H1 (cell line): ENCODE data around the gene ADSS2. TPM values are rescaled to one million over a fixed set of nuclear protein-coding genes. Genes with fewer than 3 reads are reported as not detected.
"Not testable (repeated sequence)": the region's sequence is repeated elsewhere in the genome, so short reads cannot be mapped to it uniquely, and the experiment has no call there.

Experiments
- CTCF ChIA-PET: fragments of 300-600 bp; sonication (Branson Sonifier 250); formaldehyde crosslinking; loops from one replicate; lab custom pipeline; 2021; ENCODE audit not compliant: partially characterized antibody; lab: Charles Lee
- POLR2A ChIA-PET: fragments of 300-600 bp; sonication (Branson Sonifier 250); formaldehyde crosslinking; loops from one replicate; lab custom pipeline; 2021; ENCODE audit warnings: inconsistent platforms; ENCODE audit not compliant: partially characterized antibody; lab: Charles Lee
- DNase-seq, 2 experiments: peaks; one replicate each; pipeline versions ENCODE4 v3.0.0 to v3.0.0-alpha.2; 2010 to 2022; ENCODE audit warnings: low spot score in 2 of 2, low read depth in 1 of 2, mixed read lengths in 1 of 2
- FAIRE-seq: peaks from 2 replicates; lab custom pipeline; 2011; peaks lifted over from hg19 to GRCh38; lab: Jason Lieb, UNC
- H2AFZ ChIP-seq: 2 replicates; pipeline ENCODE4 v1.8.1; 2012; ENCODE audit warnings: low read length, inconsistent platforms
- H2AK5ac ChIP-seq: 2 replicates; pipeline ENCODE4 v1.6.1; 2013; ENCODE audit warnings: low read depth, low read length
- H2BK120ac ChIP-seq: replicated peaks from 2 replicates; pipeline ENCODE3; 2013; ENCODE audit warnings: low read depth, low read length, inconsistent platforms
- H2BK12ac ChIP-seq: 2 replicates; pipeline ENCODE4 v1.6.1; 2013; ENCODE audit warnings: low read depth, low read length
- H2BK15ac ChIP-seq: 2 replicates; pipeline ENCODE4 v1.6.1; 2013; ENCODE audit warnings: low read length
- H2BK20ac ChIP-seq: 2 replicates; pipeline ENCODE4 v1.6.1; 2013; ENCODE audit warnings: low read length
- H2BK5ac ChIP-seq: 2 replicates; pipeline ENCODE4 v1.6.1; 2013; ENCODE audit warnings: low read depth, low read length
- H3K14ac ChIP-seq: 2 replicates; pipeline ENCODE4 v1.6.1; 2013; ENCODE audit warnings: inconsistent platforms; ENCODE audit not compliant: insufficient read length
- H3K18ac ChIP-seq: 2 replicates; pipeline ENCODE4 v1.6.1; 2013; ENCODE audit warnings: low read length; ENCODE audit errors: extremely low read depth
- H3K23ac ChIP-seq: 2 replicates; pipeline ENCODE4 v1.6.1; 2013; ENCODE audit warnings: inconsistent platforms; ENCODE audit not compliant: insufficient read length
- H3K23me2 ChIP-seq: 2 replicates; pipeline ENCODE4 v1.6.1; 2013; ENCODE audit warnings: low read depth, low read length
- H3K27ac ChIP-seq: 2 replicates; pipeline ENCODE4 v1.6.1; 2011; ENCODE audit warnings: low read depth, low read length, inconsistent platforms
- H3K27me3 ChIP-seq, 4 experiments: replicated peaks in 1 of 4; 1 replicate in 1 of 4; 2 replicates in 3 of 4; pipeline versions ENCODE4 v1.6.1 to v1.8.1; 2011 to 2013; ENCODE audit warnings: low read length in 3 of 4, mild to moderate bottlenecking in 3 of 4, inconsistent platforms in 2 of 4, mixed read lengths in 2 of 4, moderate library complexity in 1 of 4; ENCODE audit not compliant: control insufficient read depth in 3 of 4, insufficient read depth in 3 of 4; ENCODE audit errors: extremely low read depth in 1 of 4
- H3K36me3 ChIP-seq, 4 experiments: 2 replicates each; pipeline versions ENCODE4 v1.6.1 to v1.8.1; 2011 to 2013; ENCODE audit warnings: mild to moderate bottlenecking in 4 of 4, low read length in 3 of 4, moderate library complexity in 2 of 4, control low read depth in 1 of 4, inconsistent platforms in 1 of 4; ENCODE audit not compliant: insufficient read depth in 4 of 4, control insufficient read depth in 2 of 4
- H3K4ac ChIP-seq: replicated peaks from 2 replicates; pipeline ENCODE3; 2013; ENCODE audit warnings: low read length, low read depth, mixed read lengths, inconsistent platforms; ENCODE audit not compliant: insufficient read length
- H3K4me1 ChIP-seq, 4 experiments: replicated peaks in 1 of 4; 1 replicate in 1 of 4; 2 replicates in 3 of 4; pipeline versions ENCODE4 v1.6.1 to v1.8.1; 2011 to 2013; ENCODE audit warnings: low read length in 3 of 4, inconsistent platforms in 2 of 4, mixed read lengths in 1 of 4; ENCODE audit not compliant: insufficient read depth in 4 of 4, control insufficient read depth in 3 of 4
- H3K4me2 ChIP-seq, 2 experiments: 2 replicates each; pipeline versions ENCODE4 v1.6.1 to v1.8.1; 2011 to 2013; ENCODE audit warnings: low read depth in 2 of 2, low read length in 2 of 2, control low read depth in 1 of 2, inconsistent platforms in 1 of 2, mild to moderate bottlenecking in 1 of 2; ENCODE audit not compliant: insufficient read depth in 1 of 2
- H3K4me3 ChIP-seq, 4 experiments: fragments of 200-600, 300-600 bp in 1 of 4; sonication (generic), shearing (Covaris generic), sonication (Bioruptor Twin) in 1 of 4; 2 replicates each; pipeline versions ENCODE4 v1.5.1 to v1.8.1; 2011 to 2016; ENCODE audit warnings: low read length in 4 of 4, low read depth in 3 of 4, control low read depth in 2 of 4, inconsistent platforms in 2 of 4, mild to moderate bottlenecking in 2 of 4, mixed read lengths in 1 of 4, moderate library complexity in 1 of 4; ENCODE audit not compliant: insufficient read depth in 2 of 4; ENCODE audit errors: extremely low read depth in 1 of 4
- H3K56ac ChIP-seq: replicated peaks from 2 replicates; pipeline ENCODE3; 2013; ENCODE audit warnings: low read depth, mild to moderate bottlenecking, mixed read lengths, low read length, inconsistent platforms; ENCODE audit not compliant: insufficient read length
- H3K79me1 ChIP-seq: 2 replicates; pipeline ENCODE4 v1.6.1; 2013; ENCODE audit warnings: low read depth, low read length, control low read depth
- H3K79me2 ChIP-seq, 2 experiments: 2 replicates each; pipeline versions ENCODE4 v1.6.1 to v1.8.1; 2012 to 2013; ENCODE audit warnings: low read length in 2 of 2, mild to moderate bottlenecking in 2 of 2, inconsistent platforms in 1 of 2; ENCODE audit not compliant: insufficient read depth in 2 of 2, control insufficient read depth in 1 of 2
- H3K9ac ChIP-seq, 4 experiments: replicated peaks in 1 of 4; 1 replicate in 1 of 4; 2 replicates in 3 of 4; pipeline versions ENCODE4 v1.6.1 to v1.8.1; 2011 to 2013; ENCODE audit warnings: low read depth in 3 of 4, low read length in 3 of 4, control low read depth in 2 of 4, mild to moderate bottlenecking in 2 of 4, moderate library complexity in 2 of 4, inconsistent platforms in 1 of 4; ENCODE audit errors: extremely low read depth in 1 of 4
- H3K9me3 ChIP-seq, 2 experiments: 2 replicates each; pipeline versions ENCODE4 v1.6.1 to v1.8.1; 2012 to 2013; ENCODE audit warnings: mild to moderate bottlenecking in 2 of 2, moderate library complexity in 2 of 2, control low read depth in 1 of 2, inconsistent platforms in 1 of 2, low read depth in 1 of 2, low read length in 1 of 2, mixed read lengths in 1 of 2; ENCODE audit not compliant: insufficient read depth in 2 of 2
- H4K20me1 ChIP-seq, 2 experiments: replicated peaks in 1 of 2; 2 replicates each; pipeline versions ENCODE3 to v1.8.1; 2011 to 2013; ENCODE audit warnings: inconsistent platforms in 2 of 2, low read length in 2 of 2, mild to moderate bottlenecking in 1 of 2; ENCODE audit not compliant: insufficient read depth in 2 of 2, control insufficient read depth in 1 of 2
- H4K5ac ChIP-seq: 2 replicates; pipeline ENCODE4 v1.6.1; 2013; ENCODE audit warnings: low read length, low read depth, mixed read lengths, inconsistent platforms; ENCODE audit not compliant: insufficient read length
- H4K8ac ChIP-seq: 2 replicates; pipeline ENCODE4 v1.8.0; 2013; ENCODE audit warnings: mild to moderate bottlenecking, moderate library complexity, low read length, inconsistent platforms; ENCODE audit not compliant: insufficient read depth; ENCODE audit errors: extremely low read depth
- H4K91ac ChIP-seq: replicated peaks from 2 replicates; pipeline ENCODE3; 2013; ENCODE audit warnings: low read length, mixed read lengths, inconsistent platforms; ENCODE audit not compliant: insufficient read length
- WGBS, 2 experiments: shearing (Covaris generic) in 1 of 2; methylation state at CpG; one replicate each; pipeline versions ENCODE4 v1.1.6 to v1.1.7; 2013 to 2015; ENCODE audit warnings: low lambda C conversion rate in 2 of 2, mixed read lengths in 2 of 2, inconsistent platforms in 1 of 2, low coverage in 1 of 2, missing lambda C conversion rate in 1 of 2; ENCODE audit not compliant: insufficient replicate concordance in 2 of 2, insufficient coverage in 1 of 2, insufficient read length in 1 of 2; ENCODE audit errors: extremely low coverage in 1 of 2, missing lambda C conversion rate in 1 of 2; 5-methylcytosine and 5-hydroxymethylcytosine counted together
- polyA plus RNA-seq, 7 experiments: library from polyadenylated mRNA; depleted of rRNA in 3 of 7; stranded (reverse) in 5 of 7; unstranded in 2 of 7; fragments of >200 nt in 5 of 7; fragments of 200-250 nt in 2 of 7; gene quantifications; 1 replicate in 5 of 7; 2 replicates in 1 of 7; 4 replicates in 1 of 7; pipeline versions ENCODE4 v1.2.1 to v1.2.3, GENCODE V29; 2011 to 2013; ENCODE audit warnings: missing spikeins in 2 of 7, mixed read lengths in 2 of 7
- total RNA-seq: library from RNA; stranded (reverse); fragmentation: NEBNext Ultra II Directional; extraction: Animal tissue kit (Norgen Biotek cat#: 25700); gene quantifications from 2 replicates; pipeline ENCODE4 v1.2.1, GENCODE V29; 2021

The ADSS2 gene
- total and polyA plus RNA-seq, 2 of the 8 experiments (the other 6 are each of a cell fraction or from before 2014, with no cell fraction given): 29.8 to 108 TPM

- H3K4me2 ChIP-seq, H4K8ac ChIP-seq, DNase-seq, H3K14ac ChIP-seq, H3K18ac ChIP-seq, H3K23ac ChIP-seq, H3K36me3 ChIP-seq, H2BK12ac ChIP-seq, H3K56ac ChIP-seq, H3K9me3 ChIP-seq, CTCF ChIA-PET, H3K4me1 ChIP-seq, H2BK15ac ChIP-seq, H2BK20ac ChIP-seq, H3K79me1 ChIP-seq, H2AFZ ChIP-seq, H2BK120ac ChIP-seq, FAIRE-seq, H4K5ac ChIP-seq, H3K4ac ChIP-seq, H4K20me1 ChIP-seq, POLR2A ChIA-PET, H3K23me2 ChIP-seq, H2BK5ac ChIP-seq, H3K79me2 ChIP-seq, H3K9ac ChIP-seq, H3K4me3 ChIP-seq, H3K27me3 ChIP-seq, H2AK5ac ChIP-seq, H4K91ac ChIP-seq, H3K27ac ChIP-seq: not testable (repeated sequence)
- 95% methylated on average over 1 of the region's 2 CpGs; no CpG with 5 or more reads in 1 of the 2 experiments for WGBS, 2 experiments
Measured at GRCh38 chr1:244499484-244499883, 47.8 kb upstream of the ADSS2 start.
